Activated T-helper 17 cell treated with anti-CD3 and anti-CD28 coated beads, Interleukin-2, amount 50 U/mL, for 72 hours (primary cell): ENCODE data around the gene YTHDC1. TPM values are rescaled to one million over a fixed set of nuclear protein-coding genes. Genes with fewer than 3 reads are reported as not detected.

Source experiments
- ATAC-seq: fragments of 150-1000 bp; cut with Tn5 transposase; replicated peaks from 2 replicates; pipeline ENCODE4 v1.10.0; 2021; ENCODE audit warnings: mild to moderate bottlenecking, moderate library complexity
- H3K27ac Mint-ChIP-seq: one replicate; pipeline ENCODE4 v1.8.0; 2022; ENCODE audit warnings: mixed read lengths
- H3K27me3 Mint-ChIP-seq: one replicate; pipeline ENCODE4 v1.8.0; 2022; ENCODE audit warnings: mixed read lengths
- H3K36me3 Mint-ChIP-seq: one replicate; pipeline ENCODE4 v1.8.0; 2022; ENCODE audit warnings: low read depth, mild to moderate bottlenecking, mixed read lengths
- H3K4me1 Mint-ChIP-seq: one replicate; pipeline ENCODE4 v1.8.0; 2022; ENCODE audit warnings: mixed read lengths
- H3K4me3 Mint-ChIP-seq: one replicate; pipeline ENCODE4 v1.8.0; 2022; ENCODE audit warnings: mild to moderate bottlenecking, mixed read lengths
- H3K9me3 Mint-ChIP-seq: one replicate; pipeline ENCODE4 v1.8.0; 2022; ENCODE audit warnings: mixed read lengths
- total RNA-seq, 2 donors: library from RNA; stranded (reverse); gene quantifications; one replicate each; pipeline ENCODE4 v1.2.3, GENCODE V29; 2022

Gene YTHDC1
- total RNA-seq, 2 donors from 2014 or later = 81.2 to 96.9 TPM

- no peaks in the 10 kb centered on the region for H3K9me3 Mint-ChIP-seq
- H3K27me3 Mint-ChIP-seq = peaks cover 17% of the 10 kb centered on the region
- no peak for ATAC-seq
- H3K4me3 Mint-ChIP-seq = no peak overlapping the region
- peaks cover 6% of the 10 kb centered on the region for H3K4me1 Mint-ChIP-seq
- no peaks in the 10 kb centered on the region for H3K36me3 Mint-ChIP-seq
- no peak overlapping the region for H3K27ac Mint-ChIP-seq
Measured at GRCh38 chr4:68369142-68369805, 19.4 kb upstream of the YTHDC1 start.

GRCh38 chr4:68368691-68369131, 18.8 kb upstream of the YTHDC1 start:
- Mint-ChIP-seq H3K4me1 (peaks cover 6% of the 10 kb centered on the region), H3K9me3 (no peaks in the 10 kb centered on the region), H3K36me3 (no peaks in the 10 kb centered on the region), H3K27ac (no peak overlapping the region), H3K4me3 (no peak overlapping the region), H3K27me3 (peaks cover 22% of the 10 kb centered on the region)
- no peak for ATAC-seq

GRCh38 chr4:68367835-68368234, 17.9 kb upstream of the YTHDC1 start:
- H3K27ac Mint-ChIP-seq = no peak overlapping the region
- H3K27me3 Mint-ChIP-seq = peaks cover 23% of the 10 kb centered on the region
- no peaks in the 10 kb centered on the region for H3K9me3 Mint-ChIP-seq
- H3K4me1 Mint-ChIP-seq = no peaks in the 10 kb centered on the region
- no peak for ATAC-seq
- H3K4me3 Mint-ChIP-seq = no peak overlapping the region
- H3K36me3 Mint-ChIP-seq = no peaks in the 10 kb centered on the region

GRCh38 chr4:68366600-68366999, 16.7 kb upstream of the YTHDC1 start:
- no peaks in the 10 kb centered on the region for H3K4me1 Mint-ChIP-seq
- no peaks in the 10 kb centered on the region for H3K9me3 Mint-ChIP-seq
- H3K36me3 Mint-ChIP-seq = no peaks in the 10 kb centered on the region
- no peak for ATAC-seq
- H3K4me3 Mint-ChIP-seq = no peak overlapping the region
- no peak overlapping the region for H3K27ac Mint-ChIP-seq
- H3K27me3 Mint-ChIP-seq = peaks cover 23% of the 10 kb centered on the region

- Mint-ChIP-seq H3K4me1 (no peaks in the 10 kb centered on the region), H3K36me3 (no peaks in the 10 kb centered on the region)
- ATAC-seq = no peak
Measured at GRCh38 chr4:68365068-68365467, 15.2 kb upstream of the YTHDC1 start.

GRCh38 chr4:68361146-68361589, 11.3 kb upstream of the YTHDC1 start:
- Mint-ChIP-seq H3K4me3 (no peak overlapping the region), H3K27me3 (peaks cover 17% of the 10 kb centered on the region), H3K9me3 (no peaks in the 10 kb centered on the region), H3K36me3 (no peaks in the 10 kb centered on the region), H3K4me1 (peaks cover 4% of the 10 kb centered on the region), H3K27ac (no peak overlapping the region)
- no peak for ATAC-seq

More at GRCh38 chr4:68365068-68365467, 15.2 kb upstream of the YTHDC1 start:
- H3K27ac Mint-ChIP-seq = no peak overlapping the region
- peaks cover 23% of the 10 kb centered on the region for H3K27me3 Mint-ChIP-seq
- H3K9me3 Mint-ChIP-seq = no peaks in the 10 kb centered on the region
- no peak overlapping the region for H3K4me3 Mint-ChIP-seq

- no peak overlapping the region for H3K27ac Mint-ChIP-seq
- no peaks in the 10 kb centered on the region for H3K36me3 Mint-ChIP-seq
- H3K4me3 Mint-ChIP-seq = no peak overlapping the region
- peaks cover 12% of the 10 kb centered on the region for H3K27me3 Mint-ChIP-seq
- ATAC-seq = no peak
- no peaks in the 10 kb centered on the region for H3K9me3 Mint-ChIP-seq
- peaks cover 4% of the 10 kb centered on the region for H3K4me1 Mint-ChIP-seq
Measured at GRCh38 chr4:68360231-68360968, 10.5 kb upstream of the YTHDC1 start.

GRCh38 chr4:68359508-68359907, 9.6 kb upstream of the YTHDC1 start:
- H3K4me1 Mint-ChIP-seq = peaks cover 4% of the 10 kb centered on the region
- peak; percentile 74 for ATAC-seq
- H3K36me3 Mint-ChIP-seq = no peaks in the 10 kb centered on the region
- H3K9me3 Mint-ChIP-seq = no peaks in the 10 kb centered on the region
- peaks cover 8% of the 10 kb centered on the region for H3K27me3 Mint-ChIP-seq
- H3K27ac Mint-ChIP-seq = peak overlapping the region; percentile 7
- H3K4me3 Mint-ChIP-seq = peak overlapping the region; percentile 32

- H3K36me3 Mint-ChIP-seq = no peaks in the 10 kb centered on the region
- peak overlapping the region; percentile 32 for H3K4me3 Mint-ChIP-seq
- peaks cover 3% of the 10 kb centered on the region for H3K27me3 Mint-ChIP-seq
- H3K9me3 Mint-ChIP-seq = no peaks in the 10 kb centered on the region
- no peak for ATAC-seq
- peaks cover 4% of the 10 kb centered on the region for H3K4me1 Mint-ChIP-seq
- H3K27ac Mint-ChIP-seq = peak overlapping the region; percentile 7
Measured at GRCh38 chr4:68358988-68359387, 9.1 kb upstream of the YTHDC1 start.

GRCh38 chr4:68352791-68353190, 2.9 kb upstream of the YTHDC1 start:
- Mint-ChIP-seq H3K27ac (no peak overlapping the region), H3K36me3 (peaks cover 24% of the 10 kb centered on the region), H3K4me1 (peaks cover 7% of the 10 kb centered on the region), H3K4me3 (no peak overlapping the region), H3K9me3 (no peaks in the 10 kb centered on the region), H3K27me3 (no peaks in the 10 kb centered on the region)
- ATAC-seq = no peak

- no peaks in the 10 kb centered on the region for H3K27me3 Mint-ChIP-seq
- ATAC-seq = peak; percentile 13
- H3K27ac Mint-ChIP-seq = peak overlapping the region; percentile 100
- H3K9me3 Mint-ChIP-seq = no peaks in the 10 kb centered on the region
- H3K36me3 Mint-ChIP-seq = peaks cover 49% of the 10 kb centered on the region
- H3K4me3 Mint-ChIP-seq = peak overlapping the region; percentile 96
- H3K4me1 Mint-ChIP-seq = peaks cover 21% of the 10 kb centered on the region
Measured at GRCh38 chr4:68349279-68349648, 626 bp downstream of the YTHDC1 start.

- Mint-ChIP-seq H3K4me3 (peak overlapping the region; percentile 96), H3K27ac (peak overlapping the region; percentile 100), H3K4me1 (peaks cover 24% of the 10 kb centered on the region), H3K27me3 (no peaks in the 10 kb centered on the region), H3K9me3 (no peaks in the 10 kb centered on the region), H3K36me3 (peaks cover 54% of the 10 kb centered on the region)
- no peak for ATAC-seq
Measured at GRCh38 chr4:68348577-68348976, 1.3 kb downstream of the YTHDC1 start.

- ATAC-seq = no peak
- H3K4me3 Mint-ChIP-seq = peak overlapping the region; percentile 96
- H3K4me1 Mint-ChIP-seq = peaks cover 24% of the 10 kb centered on the region
- H3K27me3 Mint-ChIP-seq = no peaks in the 10 kb centered on the region
- H3K9me3 Mint-ChIP-seq = no peaks in the 10 kb centered on the region
- H3K27ac Mint-ChIP-seq = peak overlapping the region; percentile 100
- H3K36me3 Mint-ChIP-seq = peaks cover 54% of the 10 kb centered on the region
Measured at GRCh38 chr4:68347845-68348244, 2.0 kb downstream of the YTHDC1 start.

GRCh38 chr4:68346461-68346860, 3.4 kb downstream of the YTHDC1 start:
- ATAC-seq = peak; percentile 34
- Mint-ChIP-seq H3K27ac (peak overlapping the region; percentile 8), H3K36me3 (peaks cover 61% of the 10 kb centered on the region), H3K9me3 (no peaks in the 10 kb centered on the region), H3K4me1 (peaks cover 31% of the 10 kb centered on the region), H3K27me3 (no peaks in the 10 kb centered on the region), H3K4me3 (peak overlapping the region; percentile 96)

GRCh38 chr4:68344785-68345184, 5.1 kb downstream of the YTHDC1 start:
- no peaks in the 10 kb centered on the region for H3K9me3 Mint-ChIP-seq
- no peak for ATAC-seq
- peaks cover 35% of the 10 kb centered on the region for H3K4me1 Mint-ChIP-seq
- peaks cover 57% of the 10 kb centered on the region for H3K36me3 Mint-ChIP-seq
- peak overlapping the region; percentile 55 for H3K4me3 Mint-ChIP-seq
- peak overlapping the region; percentile 28 for H3K27ac Mint-ChIP-seq
- H3K27me3 Mint-ChIP-seq = no peaks in the 10 kb centered on the region
